Activated CD8-positive, alpha-beta memory T cell treated with anti-CD3 and anti-CD28 coated beads, Interleukin-2, amount 50 U/mL, for 1 hour (primary cell): ENCODE results near the gene PROSER3.
"Not testable (repeated sequence)": the region's sequence is repeated elsewhere in the genome, so short reads cannot be mapped to it uniquely, and the experiment has no call there.

Experiments
- DNase-seq: peaks from one replicate; pipeline ENCODE4 v3.0.0-alpha.2; 2020; ENCODE audit errors: extremely low read depth

Gene PROSER3

DNA sequence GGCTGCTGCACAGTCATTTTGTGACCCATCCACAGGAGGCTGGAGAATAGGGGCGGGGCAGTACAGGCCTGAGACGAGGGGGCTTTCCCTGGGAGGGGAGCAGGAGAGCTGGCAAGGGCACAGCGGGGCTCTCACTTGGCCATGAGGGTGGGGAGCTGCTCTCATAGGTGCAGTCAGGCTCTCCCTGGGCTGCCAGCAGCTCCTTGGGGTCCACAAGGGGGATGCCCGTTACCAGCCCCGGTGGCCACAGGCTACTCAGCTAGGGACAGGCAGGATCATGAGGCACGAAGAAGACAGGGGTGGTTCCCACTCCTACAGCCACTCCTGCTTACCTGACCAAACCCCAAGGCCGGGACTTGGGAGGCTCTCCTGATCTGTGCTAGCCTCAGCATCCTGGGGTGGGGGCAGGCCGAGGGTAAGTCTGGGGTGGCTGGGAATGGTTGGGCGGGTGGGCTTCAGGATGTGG lies 33.9 kb downstream of the PROSER3 start:
- no peak for DNase-seq

DNA sequence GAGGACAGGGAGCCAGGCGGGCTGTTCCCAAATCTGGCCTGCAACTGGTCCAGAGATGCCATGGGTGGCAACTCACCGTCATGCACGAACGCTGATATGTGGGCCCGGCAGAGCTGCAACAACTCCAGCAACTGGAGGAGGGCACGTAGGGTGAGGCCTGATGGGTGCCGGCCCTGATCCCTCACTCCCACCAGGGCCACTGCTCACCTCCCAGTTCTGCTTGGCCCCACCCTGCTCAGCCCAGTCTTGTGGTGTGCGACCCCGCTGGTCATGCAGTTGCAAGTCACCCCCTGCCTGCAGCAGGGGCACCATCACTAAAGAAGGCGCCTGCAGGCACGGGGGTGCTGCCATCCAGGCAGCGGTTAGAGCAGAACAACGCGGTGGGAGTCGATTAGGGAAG lies 34.3 kb downstream of the PROSER3 start:
- no peak for DNase-seq

DNA sequence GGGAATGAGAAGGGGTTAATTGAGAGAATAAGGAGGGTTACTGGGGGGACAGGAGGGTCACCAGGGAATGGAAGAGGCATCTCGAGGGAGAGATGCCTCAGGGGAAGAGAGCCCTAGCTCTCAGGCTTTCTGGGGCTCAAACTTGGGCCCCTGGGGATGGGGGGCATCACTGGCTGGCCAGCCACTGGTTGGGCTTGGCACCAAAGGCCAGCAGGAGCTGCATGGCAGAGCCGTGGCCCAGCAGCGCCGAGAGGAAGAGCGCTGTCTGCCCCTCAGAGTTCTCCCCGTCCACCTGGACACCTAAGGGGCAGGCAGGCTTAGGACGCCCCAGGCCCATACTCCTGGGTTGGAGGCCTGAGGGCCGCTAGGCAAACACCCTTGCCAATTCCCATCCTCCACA lies 34.9 kb downstream of the PROSER3 start:
- no peak for DNase-seq

DNA sequence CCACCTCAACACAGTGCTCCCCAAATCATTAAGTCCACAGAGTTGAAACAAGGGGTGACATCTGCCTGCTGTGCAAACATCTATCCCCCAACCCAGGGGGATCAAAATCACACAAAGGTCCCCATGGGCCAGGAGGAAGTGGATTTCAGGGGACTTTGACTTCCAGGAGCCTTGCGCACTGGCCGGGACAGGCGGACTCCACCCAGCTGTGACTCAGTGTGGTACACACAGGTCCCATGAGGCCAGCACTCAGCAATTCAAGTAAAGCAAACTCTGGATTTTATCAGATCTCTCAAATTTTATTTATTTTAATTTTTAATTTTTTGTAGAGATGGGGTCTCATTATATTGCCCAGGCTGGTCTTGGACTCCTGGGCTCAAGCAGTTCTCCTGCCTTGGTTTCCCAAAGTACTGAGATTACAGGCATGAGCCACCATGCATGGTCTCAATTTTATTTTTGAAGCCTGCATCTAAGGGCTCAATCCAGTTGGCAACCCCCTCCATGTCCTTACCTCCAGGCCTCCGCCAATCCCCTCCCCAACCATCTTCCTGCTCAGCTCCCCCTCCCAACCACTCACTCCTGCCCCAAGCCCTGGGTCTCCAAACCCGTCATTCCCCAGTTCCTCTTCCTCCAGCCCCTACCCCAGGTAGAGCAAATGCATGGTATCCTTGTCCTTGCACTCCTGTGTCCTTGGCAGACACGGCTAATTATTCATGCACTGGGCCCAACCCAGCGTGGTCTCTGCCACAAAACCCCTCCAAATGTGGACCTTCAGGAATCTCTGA lies 35.6 kb downstream of the PROSER3 start:
- DNase-seq = no peak

DNA sequence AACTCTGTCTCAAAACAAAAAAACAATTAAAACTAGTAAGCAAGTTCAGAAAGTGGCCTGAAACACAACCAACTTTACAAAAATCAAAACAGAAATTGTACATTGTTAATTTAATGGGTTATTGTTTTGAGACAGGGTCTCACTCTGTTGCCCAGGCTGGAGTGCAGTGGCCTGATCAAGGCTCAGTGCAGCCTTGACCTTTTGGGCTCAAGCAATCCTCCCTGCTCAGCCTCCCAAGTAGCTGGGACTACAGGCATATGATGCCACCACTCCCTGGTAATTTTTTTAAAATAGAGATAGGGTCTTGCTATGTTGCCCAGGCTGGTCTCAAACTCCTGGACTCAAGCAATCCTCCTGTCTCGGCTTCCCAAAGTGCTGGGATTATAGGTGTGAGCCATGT lies 37.6 kb downstream of the PROSER3 start:
- DNase-seq = not testable (repeated sequence)

DNA sequence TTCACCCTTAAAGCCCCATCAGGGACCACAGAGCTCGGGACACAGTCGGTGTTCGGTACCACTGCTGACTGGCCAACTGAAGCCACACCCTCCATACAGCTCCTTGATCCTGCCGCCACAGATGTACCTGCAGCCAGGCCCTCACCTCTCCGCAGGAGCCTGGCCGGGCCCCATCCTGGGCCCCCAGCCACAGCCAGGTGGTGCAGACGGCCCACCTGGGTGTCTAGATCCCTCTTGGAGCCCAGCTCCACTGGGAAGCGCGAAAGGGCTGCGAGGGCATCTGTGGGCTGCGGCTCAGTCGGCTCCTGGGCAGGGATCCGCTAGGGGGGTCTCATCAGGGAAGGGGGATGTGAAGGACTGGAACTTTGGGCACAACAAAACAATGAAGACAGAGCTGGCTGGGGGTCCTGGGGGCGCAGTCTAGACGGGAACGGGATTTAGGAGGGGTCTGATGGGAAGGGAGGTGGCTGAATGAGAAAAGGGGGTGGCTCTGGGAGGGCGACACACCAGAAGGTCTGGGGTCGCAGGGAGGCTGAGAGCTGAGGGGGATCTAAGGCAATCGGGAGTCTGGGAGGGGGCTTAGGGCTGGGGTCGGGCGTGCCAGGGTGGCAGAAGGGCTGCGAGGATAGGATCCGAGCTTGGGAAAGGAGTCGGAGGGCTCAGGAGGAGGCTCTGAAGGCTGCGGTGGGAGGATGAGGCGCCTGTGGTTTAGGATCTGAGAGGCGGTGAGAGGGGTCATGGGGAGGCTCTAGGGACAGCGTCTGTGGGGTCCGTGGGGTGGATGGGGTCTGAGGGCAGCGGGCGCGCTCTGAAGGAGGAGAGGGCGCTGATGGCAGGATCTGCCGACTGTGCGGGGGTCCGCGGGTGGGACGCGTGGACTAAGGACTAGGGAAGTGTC lies 38.9 kb downstream of the PROSER3 start:
- no peak for DNase-seq

DNA sequence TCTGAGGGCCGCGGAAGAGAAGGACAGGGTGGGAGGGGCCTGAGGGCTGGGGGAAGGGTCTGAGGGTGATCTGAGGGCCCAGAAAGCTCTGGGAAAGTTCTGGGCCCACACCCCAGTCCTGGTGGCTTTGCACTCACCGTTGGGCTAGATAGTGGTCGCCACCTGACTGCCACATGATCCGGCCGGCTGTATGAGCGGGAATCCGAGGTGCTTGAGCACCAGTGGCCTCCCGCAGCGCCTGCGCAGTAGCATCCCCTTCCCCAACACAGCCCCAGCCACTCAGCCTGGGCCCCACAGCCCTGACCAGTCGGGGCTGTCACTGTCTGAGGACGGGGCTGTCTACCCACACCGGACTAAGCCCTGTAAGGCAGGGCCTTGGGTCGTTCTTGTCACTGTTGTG lies 39.7 kb downstream of the PROSER3 start:
- no peak for DNase-seq

DNA sequence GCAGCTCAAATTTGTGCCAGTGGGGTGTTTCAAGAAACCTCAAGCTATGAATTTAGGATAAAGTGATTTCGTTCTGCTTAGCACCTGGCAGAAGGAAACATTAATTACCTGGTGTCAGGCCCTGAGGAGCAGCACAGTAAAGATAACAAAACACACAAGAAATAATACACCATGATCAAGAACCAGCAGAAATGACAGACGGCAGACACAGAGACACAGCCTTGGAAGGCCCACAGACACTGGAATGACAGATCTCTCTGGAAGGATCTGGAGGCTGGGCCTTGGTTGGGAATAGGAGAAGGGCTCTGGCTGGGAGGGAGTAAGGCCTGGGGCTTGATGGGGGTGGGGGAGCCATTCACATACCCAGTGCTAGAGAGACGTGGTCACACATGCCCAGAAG lies 43.9 kb downstream of the PROSER3 start:
- no peak for DNase-seq

DNA sequence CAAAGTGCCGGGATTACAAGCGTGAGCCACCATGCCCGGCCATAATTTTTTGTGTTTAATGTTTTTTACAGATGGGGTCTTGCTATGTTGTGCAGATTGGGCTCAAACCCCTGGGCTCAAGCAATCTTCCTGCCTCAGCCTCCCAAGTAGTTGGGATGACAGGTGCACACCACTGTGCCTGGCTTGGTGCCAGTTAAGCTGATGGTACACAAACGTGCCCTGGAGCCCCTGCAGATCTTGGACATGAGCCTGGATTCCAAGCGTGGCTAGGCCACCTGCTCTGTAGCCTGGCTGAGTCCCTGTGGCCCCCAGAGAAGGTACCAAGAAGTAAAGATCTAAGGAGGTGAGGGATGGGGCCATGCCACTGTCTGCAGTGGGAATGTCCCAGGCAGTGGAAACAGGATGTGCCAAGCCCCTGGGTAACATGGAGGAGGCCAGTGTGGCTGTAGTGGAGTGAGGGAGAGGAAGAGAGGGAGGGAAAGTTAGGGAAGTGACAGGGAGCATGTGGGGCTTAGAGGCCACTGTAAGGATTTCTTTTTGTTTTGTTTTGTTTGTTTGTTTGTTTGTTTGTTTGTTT lies 47.6 kb downstream of the PROSER3 start:
- no peak for DNase-seq

DNA sequence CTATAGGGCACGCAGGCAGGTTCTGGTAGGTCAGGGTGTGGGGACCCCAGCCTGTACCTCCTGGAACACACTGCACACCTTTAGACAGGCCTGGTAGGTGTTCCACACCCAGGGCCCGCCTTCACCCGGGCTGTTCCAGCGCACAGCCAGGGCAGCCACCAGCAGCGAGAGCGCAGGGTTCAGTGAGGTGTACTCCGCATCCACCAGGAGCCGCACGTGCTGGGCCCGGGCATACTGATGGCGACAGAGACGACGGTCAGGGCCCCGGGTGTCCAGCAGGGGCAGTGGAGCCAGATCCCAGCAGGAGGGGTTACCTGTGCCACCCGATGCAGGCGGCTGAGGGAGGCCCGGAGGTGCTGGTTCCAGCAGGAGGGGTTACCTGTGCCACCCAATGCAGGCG lies 48.6 kb downstream of the PROSER3 start:
- no peak for DNase-seq

DNA sequence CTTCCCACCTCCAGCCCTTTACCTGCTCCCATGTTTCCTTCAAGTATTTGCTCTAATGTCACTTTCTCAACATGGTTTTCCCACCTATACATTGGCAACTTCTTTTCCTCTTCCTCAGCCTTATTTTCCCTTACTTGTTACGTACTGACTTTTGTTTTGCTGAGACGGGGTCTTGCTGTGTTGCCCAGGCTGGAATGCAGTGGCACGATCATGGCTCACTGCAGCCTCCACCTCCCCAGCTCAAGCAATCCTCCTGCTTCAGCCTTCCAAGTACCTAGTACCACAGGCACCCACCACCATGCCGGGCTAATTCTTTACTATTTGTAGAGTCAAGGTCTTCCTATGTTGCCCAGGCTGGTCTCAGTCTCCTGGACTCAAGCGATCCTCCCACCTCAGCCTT lies 49.7 kb downstream of the PROSER3 start:
- DNase-seq = no peak

DNA sequence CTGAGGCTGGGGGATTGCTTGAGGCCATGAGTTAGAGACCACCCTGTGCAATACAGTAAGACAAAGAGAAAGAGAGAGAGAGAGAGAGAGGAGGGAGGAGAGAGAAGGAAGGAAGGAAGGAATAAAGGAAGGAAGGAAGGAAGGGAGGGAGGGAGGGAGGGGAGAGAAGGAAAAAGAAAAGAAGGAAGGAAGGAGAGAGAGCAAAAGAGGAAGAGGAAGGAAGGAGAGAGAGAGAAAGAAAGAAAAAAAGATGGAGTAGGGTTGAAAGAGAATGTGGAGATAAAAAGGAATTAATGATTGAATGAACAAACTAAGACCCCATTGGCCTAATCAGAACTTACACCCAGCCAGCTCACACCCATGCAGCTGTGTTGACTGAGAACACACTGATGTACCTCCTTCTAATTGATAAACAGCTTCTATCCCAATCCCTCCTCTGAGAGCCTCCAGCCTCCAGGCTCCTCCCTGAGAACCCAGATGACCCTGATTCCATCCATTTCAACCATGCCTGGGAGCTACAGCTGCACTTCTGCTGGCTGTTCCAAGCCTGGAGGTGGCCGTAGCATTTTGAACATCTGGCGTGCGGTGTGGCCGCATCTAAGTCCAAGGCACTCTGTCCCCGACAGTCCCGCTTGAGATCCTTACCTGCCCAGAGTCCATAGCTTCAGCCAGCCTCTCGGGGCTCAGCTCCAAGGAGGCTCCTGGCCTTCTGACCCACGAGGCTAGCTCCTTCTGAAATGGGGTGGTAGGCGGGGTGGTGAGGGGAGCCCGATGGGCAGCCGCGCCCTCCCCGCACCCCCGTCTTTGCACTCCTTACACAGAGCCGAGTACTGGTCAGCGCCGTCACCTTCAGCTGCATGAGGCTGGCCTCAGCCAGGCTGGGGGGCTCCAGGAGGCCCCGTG lies 53.6 kb downstream of the PROSER3 start:
- no peak for DNase-seq

DNA sequence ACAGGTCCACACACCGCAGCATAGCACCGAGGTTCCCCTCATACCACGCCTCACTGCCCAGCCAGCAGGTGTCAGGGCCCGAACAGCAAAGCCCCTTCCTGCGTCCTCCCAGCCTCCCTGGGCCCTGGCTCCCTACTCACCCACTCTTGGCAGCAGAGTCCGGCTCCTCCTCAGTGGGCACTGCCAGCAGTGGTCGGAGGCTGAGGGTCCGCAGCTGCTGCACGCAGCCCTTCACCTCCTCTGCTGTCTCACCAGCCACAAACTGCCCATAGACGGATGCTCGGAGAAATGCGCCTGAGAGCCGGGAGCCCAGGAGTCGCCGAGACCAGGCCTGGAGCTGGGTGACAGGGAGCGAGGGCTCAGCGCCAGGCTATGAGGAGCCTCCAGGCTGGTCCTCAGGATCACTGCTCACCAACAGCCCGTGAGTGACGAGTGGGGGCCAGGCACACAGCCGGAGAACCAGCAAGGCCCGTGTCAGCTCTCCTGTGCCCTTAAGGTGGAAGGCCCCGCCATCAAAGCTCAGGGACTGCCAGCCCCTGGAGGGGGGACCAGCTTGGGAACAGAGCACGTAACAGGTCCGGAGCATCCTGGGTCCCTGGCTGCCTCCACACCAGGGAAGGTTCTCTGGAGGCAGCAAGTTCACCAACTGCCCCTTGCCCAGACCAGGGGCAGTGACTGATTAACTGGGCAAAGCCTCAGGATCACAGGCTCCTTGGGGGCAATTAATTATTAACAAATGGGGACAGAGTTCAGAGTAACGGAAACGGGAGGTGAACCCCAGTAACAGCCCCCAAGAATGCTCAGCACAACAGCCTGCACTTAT lies 54.5 kb downstream of the PROSER3 start, which contains the start of gene PRODH2:
Gene PRODH2, minus strand, starts transcription at position 626 of the 823 bp plus-strand sequence. Its CDS starts 40 bp downstream, at position 586.
- DNase-seq = no peak

DNA sequence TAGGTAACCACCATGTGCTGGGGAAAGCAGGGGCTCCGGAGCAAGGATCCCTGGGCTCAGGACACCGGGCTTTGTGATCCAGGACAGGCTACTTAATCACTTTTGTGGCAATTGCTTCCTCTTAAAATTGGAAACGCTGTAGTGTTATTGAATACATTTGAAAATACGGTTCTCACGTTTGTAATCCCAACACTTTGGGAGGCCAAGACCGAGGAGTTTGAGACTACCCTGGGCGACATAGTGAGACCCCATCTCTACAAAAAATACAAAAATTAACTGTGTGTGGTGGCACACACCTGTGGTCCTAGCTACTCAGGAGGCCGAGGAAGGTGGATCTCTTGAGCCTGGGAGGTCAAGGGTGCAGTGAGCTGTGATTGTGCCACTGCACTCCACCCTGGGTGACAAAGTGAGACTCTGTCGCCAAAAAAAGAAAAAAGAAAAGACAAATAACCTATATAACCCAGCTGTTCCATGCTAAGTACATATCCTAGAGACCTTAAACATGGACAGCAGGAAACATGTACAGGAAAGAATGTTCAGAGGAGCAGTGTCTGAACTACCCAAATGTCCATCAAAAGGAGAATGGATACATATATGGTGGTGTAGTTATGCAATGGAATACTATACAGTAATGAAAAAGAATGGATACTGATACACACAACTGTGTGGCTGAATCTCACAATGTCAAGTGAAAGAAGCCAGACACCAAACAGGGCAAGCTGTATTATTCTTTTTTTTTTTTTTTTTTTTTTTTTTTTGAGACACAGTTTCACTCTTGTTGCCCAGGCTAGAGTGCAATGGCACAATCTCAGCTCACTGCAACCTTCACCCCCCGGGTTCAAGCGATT lies 55.3 kb downstream of the PROSER3 start:
- no peak for DNase-seq

DNA sequence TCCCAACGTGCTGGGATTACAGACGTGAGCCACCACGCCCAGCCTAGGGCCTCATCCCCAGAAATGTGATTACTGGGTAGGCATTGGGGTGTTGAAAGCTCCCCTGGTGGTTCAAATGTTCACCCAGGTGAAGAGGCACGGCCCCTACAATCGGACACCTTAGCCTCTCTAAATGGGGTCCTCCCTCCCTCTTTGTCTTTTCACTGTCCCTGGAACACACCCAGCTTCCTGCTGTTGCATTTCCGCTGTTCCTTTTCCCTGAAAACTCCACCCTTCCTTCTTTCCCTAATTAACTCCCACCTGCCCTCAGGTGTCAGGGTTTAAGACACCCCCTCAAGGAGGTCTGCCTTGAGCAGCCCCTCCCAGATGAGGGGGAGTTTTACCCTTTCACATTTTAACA lies 58.3 kb downstream of the PROSER3 start:
- DNase-seq = no peak

DNA sequence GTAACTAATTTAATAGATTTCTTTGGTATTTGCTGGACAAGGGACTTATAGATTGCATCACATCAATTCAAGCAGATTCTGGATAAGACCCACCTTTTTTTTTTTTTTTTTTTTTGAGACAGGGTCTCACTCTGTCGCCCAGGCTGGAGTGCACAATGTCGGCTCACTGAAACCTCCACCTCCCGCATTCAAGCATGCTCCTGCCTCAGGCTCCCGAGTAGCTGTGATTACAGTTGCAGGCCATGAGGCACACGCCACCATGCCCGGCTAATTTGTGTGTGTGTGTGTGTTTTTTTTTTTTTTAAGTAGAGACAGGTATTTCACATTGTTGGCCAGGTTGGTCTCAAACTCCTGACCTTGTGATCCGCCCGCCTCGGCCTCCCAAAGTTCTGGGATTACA lies 58.9 kb downstream of the PROSER3 start:
- no peak for DNase-seq

DNA sequence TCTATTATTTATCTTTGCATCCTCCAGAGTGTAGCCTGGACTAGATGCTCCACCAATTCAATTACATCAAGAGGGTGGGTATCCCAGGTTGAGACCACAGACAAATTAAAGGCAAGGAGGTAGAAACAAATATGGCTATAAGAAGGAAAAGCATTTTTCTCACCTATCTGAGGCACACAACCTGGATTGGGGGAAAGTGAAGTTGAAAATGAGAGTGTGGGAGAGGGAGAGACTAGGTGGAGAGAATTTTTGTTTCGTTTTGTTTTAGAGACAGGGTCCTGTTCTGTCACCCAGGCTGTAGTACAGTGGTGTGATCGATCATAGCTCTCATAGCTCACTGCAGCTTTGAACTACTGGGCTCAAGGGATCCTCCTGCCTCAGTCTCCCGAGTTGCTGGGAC lies 60.5 kb downstream of the PROSER3 start:
- DNase-seq = no peak
